Hepatocyte (in vitro differentiated cells): Measurements from ENCODE around the gene ZP1.

ENCODE experiments used
- EZH2 ChIP-seq: fragments of 200-600 bp; sonication (generic); IDR thresholded peaks from 2 replicates; pipeline ENCODE4 v1.6.1; 2016; ENCODE audit warnings: antibody characterized with exemption, mild to moderate bottlenecking, borderline replicate concordance
- EZH2phosphoT487 ChIP-seq: fragments of 200-600 bp; sonication (generic); IDR thresholded peaks from one replicate; pipeline ENCODE4 v1.6.1; 2018; ENCODE audit warnings: antibody characterized with exemption, mild to moderate bottlenecking, low read depth, moderate library complexity; ENCODE audit not compliant: unreplicated experiment, severe bottlenecking
- TF ChIP-seq, protein P1 (sequence below): fragments of 200-600 bp; sonication (generic); IDR thresholded peaks from 2 replicates; pipeline ENCODE4 v1.5.1; 2016; ENCODE audit warnings: antibody characterized with exemption, mild to moderate bottlenecking; ENCODE audit not compliant: poor library complexity

DNA sequence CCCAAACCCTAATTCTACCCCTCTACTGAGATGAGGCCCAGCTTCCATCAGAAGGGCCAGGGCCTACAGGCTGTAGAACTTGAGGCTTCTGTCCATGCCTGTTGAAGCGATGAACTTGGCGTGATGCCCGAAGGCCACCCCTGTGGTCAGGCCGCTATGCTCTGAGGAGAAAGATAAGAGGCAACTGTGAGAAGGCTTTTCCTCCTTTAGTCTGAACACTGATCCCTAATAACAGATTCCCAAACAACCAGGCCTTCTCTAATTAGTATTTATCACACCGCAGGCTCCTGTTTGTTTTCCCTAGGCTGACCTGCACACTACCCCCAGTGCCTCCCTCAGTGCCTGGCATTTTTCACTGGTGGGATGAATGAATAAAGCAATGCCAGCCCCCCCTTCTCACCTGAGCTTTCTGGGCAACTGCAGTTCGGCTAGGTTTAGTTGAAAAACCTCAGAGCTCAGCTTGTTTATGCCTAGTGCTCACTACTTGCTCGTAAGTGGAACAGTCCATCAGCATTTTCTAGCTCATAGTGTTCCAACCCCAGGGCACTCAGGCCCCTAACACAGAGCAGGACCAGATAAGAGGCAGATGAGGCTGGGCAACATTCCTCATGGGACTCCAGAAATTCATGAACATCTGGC lies 23.9 kb downstream of the ZP1 start:
- TF ChIP-seq, protein P1, sequence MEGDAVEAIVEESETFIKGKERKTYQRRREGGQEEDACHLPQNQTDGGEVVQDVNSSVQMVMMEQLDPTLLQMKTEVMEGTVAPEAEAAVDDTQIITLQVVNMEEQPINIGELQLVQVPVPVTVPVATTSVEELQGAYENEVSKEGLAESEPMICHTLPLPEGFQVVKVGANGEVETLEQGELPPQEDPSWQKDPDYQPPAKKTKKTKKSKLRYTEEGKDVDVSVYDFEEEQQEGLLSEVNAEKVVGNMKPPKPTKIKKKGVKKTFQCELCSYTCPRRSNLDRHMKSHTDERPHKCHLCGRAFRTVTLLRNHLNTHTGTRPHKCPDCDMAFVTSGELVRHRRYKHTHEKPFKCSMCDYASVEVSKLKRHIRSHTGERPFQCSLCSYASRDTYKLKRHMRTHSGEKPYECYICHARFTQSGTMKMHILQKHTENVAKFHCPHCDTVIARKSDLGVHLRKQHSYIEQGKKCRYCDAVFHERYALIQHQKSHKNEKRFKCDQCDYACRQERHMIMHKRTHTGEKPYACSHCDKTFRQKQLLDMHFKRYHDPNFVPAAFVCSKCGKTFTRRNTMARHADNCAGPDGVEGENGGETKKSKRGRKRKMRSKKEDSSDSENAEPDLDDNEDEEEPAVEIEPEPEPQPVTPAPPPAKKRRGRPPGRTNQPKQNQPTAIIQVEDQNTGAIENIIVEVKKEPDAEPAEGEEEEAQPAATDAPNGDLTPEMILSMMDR: no peak
- TF ChIP-seq EZH2phosphoT487 (no peak), EZH2 (no peak)
